GM12878 (cell line): Measurements from ENCODE around the gene B9D1. TPM values are rescaled to one million over a fixed set of nuclear protein-coding genes. Genes with fewer than 3 reads are reported as not detected.

ENCODE experiments used
- ATAC-seq: fragments of 200-7000 bp; cut with Tn5 transposase; 3 replicates; pipeline ENCODE4 v1.9.1; 2020; ENCODE audit warnings: mild to moderate bottlenecking, moderate library complexity
- BruUV-seq: library from RNA; stranded (reverse); fragments of 400-500 nt; replicated peaks from 2 replicates; lab custom pipeline; 2021; lab: Mats Ljungman, UMichigan
- CTCF ChIA-PET: fragments of 300-600 bp; sonication (Branson Sonifier 250); formaldehyde crosslinking; extraction: SDS; loops from one replicate; lab custom pipeline; 2021; ENCODE audit warnings: inconsistent platforms; lab: Yijun Ruan, JAX
- POLR2A ChIA-PET: fragments of 350-600 bp; formaldehyde crosslinking; extraction: SDS; loops from one replicate; lab custom pipeline; 2021; ENCODE audit warnings: inconsistent platforms; lab: Charles Lee
- RAD21 ChIA-PET: fragments of 300-600 bp; sonication (Branson Sonifier 250); formaldehyde crosslinking; loops from one replicate; lab custom pipeline; 2023; ENCODE audit warnings: antibody characterized with exemption; ENCODE audit not compliant: unreplicated experiment; lab: Charles Lee
- SMC1A ChIA-PET: fragments of 300-600 bp; sonication (Branson Sonifier 250); formaldehyde crosslinking; loops from one replicate; lab custom pipeline; 2023; ENCODE audit not compliant: unreplicated experiment, uncharacterized antibody; lab: Charles Lee
- DNase-seq: peaks from one replicate; pipeline ENCODE4 v3.0.0-alpha.2; 2011; ENCODE audit warnings: low read depth, low spot score
- FAIRE-seq: peaks from 3 replicates; lab custom pipeline; 2011; peaks lifted over from hg19 to GRCh38; lab: Jason Lieb, UNC
- H2AFZ ChIP-seq: 2 replicates; pipeline ENCODE4 v1.6.0; 2011; ENCODE audit warnings: low read depth, low read length, control low read depth; ENCODE audit not compliant: control insufficient read depth
- H3K27ac ChIP-seq: 2 replicates; pipeline ENCODE4 v1.5.1; 2011; ENCODE audit warnings: control low read depth; ENCODE audit not compliant: control insufficient read depth, insufficient read depth
- H3K27me3 ChIP-seq, 2 experiments: replicated peaks in 1 of 2; 2 replicates each; pipeline versions ENCODE4 v1.6.0 to v1.6.1; 2011; ENCODE audit warnings: low read length in 1 of 2; ENCODE audit not compliant: control insufficient read depth in 2 of 2, insufficient read depth in 2 of 2
- H3K36me3 ChIP-seq, 2 experiments: 2 replicates each; pipeline ENCODE4 v1.5.1; 2011; ENCODE audit warnings: low read length in 1 of 2; ENCODE audit not compliant: control insufficient read depth in 2 of 2, insufficient read depth in 2 of 2
- H3K4me1 ChIP-seq: 2 replicates; pipeline ENCODE4 v1.6.1; 2011; ENCODE audit warnings: mild to moderate bottlenecking, low read length, moderate library complexity, mixed read lengths; ENCODE audit not compliant: control insufficient read depth, insufficient read depth
- H3K4me2 ChIP-seq: 2 replicates; pipeline ENCODE4 v1.6.0; 2011; ENCODE audit warnings: control low read depth; ENCODE audit not compliant: control insufficient read depth, insufficient read depth
- H3K4me3 ChIP-seq: fragments of 200-600 bp; sonication (generic); 2 replicates; pipeline ENCODE4 v1.5.1; 2016
- H3K79me2 ChIP-seq: 2 replicates; pipeline ENCODE4 v1.6.0; 2011; ENCODE audit warnings: low read length; ENCODE audit not compliant: control insufficient read depth, insufficient read depth
- H3K9ac ChIP-seq: 2 replicates; pipeline ENCODE4 v1.8.0; 2011; ENCODE audit warnings: low read length, control low read depth, mixed read lengths; ENCODE audit not compliant: control insufficient read depth, insufficient read depth
- H3K9me3 ChIP-seq: replicated peaks from 3 replicates; pipeline ENCODE4 v1.5.1; 2011; ENCODE audit warnings: mild to moderate bottlenecking, low read length; ENCODE audit not compliant: control insufficient read depth, insufficient read depth
- H4K20me1 ChIP-seq: 2 replicates; pipeline ENCODE4 v1.6.0; 2011; ENCODE audit not compliant: control insufficient read depth, insufficient read depth
- BHLHE40 ChIP-seq, 2 experiments: fragments of 450-650 bp in 1 of 2; IDR thresholded peaks; 2 replicates each; pipeline ENCODE4 v1.6.1; 2011 to 2017; ENCODE audit warnings: low read depth in 2 of 2, borderline replicate concordance in 1 of 2, improper control_type of control experiment in 1 of 2, low read length in 1 of 2, mild to moderate bottlenecking in 1 of 2
- DPF2 ChIP-seq: fragments of 450-650 bp; IDR thresholded peaks from 2 replicates; pipeline ENCODE4 v1.6.1; 2017; ENCODE audit warnings: mild to moderate bottlenecking
- HCFC1 ChIP-seq: fragments of 150-350 bp; IDR thresholded peaks from 2 replicates; pipeline ENCODE4 v1.6.1; 2014; ENCODE audit warnings: low read length
- KAT2A ChIP-seq: conservative IDR thresholded peaks from 2 replicates; pipeline ENCODE4 v1.6.1; 2011; ENCODE audit warnings: low read depth, low read length; ENCODE audit not compliant: control insufficient read depth
- MEF2B ChIP-seq: fragments of 450-650 bp; IDR thresholded peaks from 2 replicates; pipeline ENCODE4 v1.6.1; 2018; ENCODE audit warnings: mild to moderate bottlenecking, moderate library complexity; ENCODE audit not compliant: partially characterized antibody, poor library complexity, severe bottlenecking
- MYB ChIP-seq: fragments of 150-350 bp; IDR thresholded peaks from 2 replicates; pipeline ENCODE4 v1.6.1; 2014; ENCODE audit warnings: mild to moderate bottlenecking, low read depth, low read length, borderline replicate concordance
- RAD51 ChIP-seq: fragments of 450-650 bp; IDR thresholded peaks from 2 replicates; pipeline ENCODE4 v1.6.1; 2016; ENCODE audit warnings: moderate library complexity, mild to moderate bottlenecking, inconsistent platforms
- RBBP5 ChIP-seq: fragments of 200-600 bp; sonication (generic); conservative IDR thresholded peaks from 2 replicates; pipeline ENCODE4 v1.6.1; 2016
- RFX5 ChIP-seq: IDR thresholded peaks from 2 replicates; pipeline ENCODE4 v1.6.1; 2011; ENCODE audit warnings: low read depth, low read length, improper control_type of control experiment
- SIN3A ChIP-seq: IDR thresholded peaks from 2 replicates; pipeline ENCODE4 v1.6.1; 2012; ENCODE audit warnings: low read depth, low read length, improper control_type of control experiment
- SRF ChIP-seq, 2 experiments: IDR thresholded peaks; 2 replicates each; pipeline ENCODE4 v1.6.1; 2011; ENCODE audit warnings: low read depth in 2 of 2, low read length in 2 of 2, mild to moderate bottlenecking in 1 of 2, moderate library complexity in 1 of 2
- SUZ12 ChIP-seq: fragments of 200-600 bp; sonication (generic); IDR thresholded peaks from one replicate; pipeline ENCODE4 v1.6.1; 2018; ENCODE audit warnings: antibody characterized with exemption, mild to moderate bottlenecking; ENCODE audit not compliant: unreplicated experiment
- ZNF384 ChIP-seq: IDR thresholded peaks from 2 replicates; pipeline ENCODE4 v1.6.1; 2012; ENCODE audit warnings: low read depth, mild to moderate bottlenecking, low read length, improper control_type of control experiment, borderline replicate concordance
- ZZZ3 ChIP-seq: IDR thresholded peaks from 2 replicates; pipeline ENCODE4 v1.6.1; 2011; ENCODE audit warnings: low read depth; ENCODE audit not compliant: control insufficient read depth, insufficient read length
- WGBS: methylation state at CpG from one replicate; pipeline ENCODE4 v1.1.6; 2016; ENCODE audit warnings: low lambda C conversion rate; ENCODE audit not compliant: insufficient replicate concordance, insufficient coverage; ENCODE audit errors: missing lambda C conversion rate; 5-methylcytosine and 5-hydroxymethylcytosine counted together
- in situ Hi-C: fragments of 300-500 bp; cut with MboI; formaldehyde crosslinking; loops from 9 replicates; pipeline ENCODE4 v1.14.3; 2018; ENCODE audit warnings: mixed read lengths
- intact Hi-C: fragments of 100-400 bp; cut with micrococcal nuclease; formaldehyde crosslinking; loops from one replicate; pipeline ENCODE4 v1.14.2; 2022; ENCODE audit not compliant: unreplicated experiment
- polyA plus RNA-seq, 11 experiments: library from polyadenylated mRNA; depleted of rRNA in 4 of 11; unstranded in 6 of 11; stranded (reverse) in 5 of 11; fragments of >200 nt; fragmentation: Nextera tagmentation in 4 of 11; fragmentation: Illumina TruSeq in 1 of 11; extraction: Ambion mirVana in 4 of 11; extraction: Trizol in 1 of 11; gene quantifications; 1 replicate in 1 of 11; 2 replicates in 10 of 11; pipeline versions ENCODE4 v1.2.1 to v1.2.3, GENCODE V29; 2011 to 2016; ENCODE audit warnings: inconsistent platforms in 2 of 11, missing spikeins in 2 of 11, low read depth in 1 of 11
- total RNA-seq, 4 experiments: library from RNA; depleted of rRNA in 3 of 4; stranded (reverse); fragments of >200 nt in 3 of 4; fragmentation: Illumina TruSeq in 1 of 4; extraction: Trizol in 1 of 4; gene quantifications; 2 replicates each; pipeline versions ENCODE4 v1.2.1 to v1.2.3, GENCODE V29; 2013 to 2021
- TF ChIP-seq, protein P1 (sequence below): IDR thresholded peaks from 2 replicates; pipeline ENCODE4 v1.6.1; 2011; ENCODE audit warnings: borderline replicate concordance, low read depth, mild to moderate bottlenecking, moderate library complexity, low read length; ENCODE audit not compliant: insufficient read depth, poor library complexity, severe bottlenecking
- TF ChIP-seq, protein P2 (sequence below): fragments of 450-650 bp; IDR thresholded peaks from 2 replicates; pipeline ENCODE4 v1.6.1; 2017; ENCODE audit warnings: mild to moderate bottlenecking

Gene B9D1
- total and polyA plus RNA-seq, 10 of the 15 experiments (the other 5 are each of a cell fraction or from before 2014, with no cell fraction given) = 5.9 to 18.3 (median 9.8) TPM

DNA sequence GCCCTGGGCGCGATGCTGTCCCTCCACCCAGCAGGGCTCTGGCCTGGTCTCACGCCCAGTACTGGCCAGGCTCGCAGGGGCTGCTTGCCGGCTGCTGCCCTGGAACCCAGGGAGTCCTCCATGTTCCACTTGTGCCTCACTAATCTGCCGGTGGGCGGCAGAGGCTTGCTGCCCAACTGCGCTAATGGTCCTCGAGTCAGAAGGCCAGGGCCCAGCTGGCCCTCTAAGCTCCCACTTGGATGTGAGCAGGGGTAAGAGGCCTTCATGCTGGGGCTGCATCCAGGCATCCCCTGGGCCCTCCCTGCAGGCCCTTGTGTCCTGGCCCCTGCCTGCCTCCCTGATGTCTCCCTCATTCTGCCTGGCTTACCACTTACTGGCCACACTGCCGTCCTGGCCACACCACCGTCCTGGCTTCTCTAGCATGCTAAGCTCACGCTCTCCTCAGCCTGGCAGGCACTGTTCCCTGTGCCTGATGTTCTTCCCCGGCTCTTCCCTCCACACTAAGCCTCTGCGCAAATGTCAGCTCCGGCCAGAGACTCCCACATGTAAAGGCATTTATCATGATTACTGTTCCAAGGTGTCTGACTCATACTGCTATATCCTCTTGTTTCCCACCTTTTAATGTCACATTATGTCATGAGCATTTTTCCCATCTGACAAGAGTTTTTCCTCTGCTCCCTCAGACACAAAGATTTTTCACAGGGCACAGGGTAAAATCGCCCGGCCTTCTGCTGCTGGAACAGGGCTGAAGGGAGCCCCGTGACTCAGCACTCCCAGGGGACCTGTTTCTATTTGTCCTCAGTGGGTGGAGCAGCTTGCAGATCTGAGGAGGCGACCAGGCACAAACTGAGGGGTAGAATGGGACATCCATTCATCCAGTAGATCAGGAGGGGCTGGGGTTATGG, 15.9 kb downstream of the B9D1 start:
- POLR2A ChIA-PET = no interaction called here
- intact Hi-C loops (no loop called here), in situ Hi-C loops (no loop called here)
- ATAC-seq (peak; percentile 54; the same call in 2 of the 3 replicates), DNase-seq (no peak), FAIRE-seq (no peak)
- no peak overlapping the region for H3K4me3 ChIP-seq
- no peaks in the 10 kb centered on the region for H3K36me3 ChIP-seq
- no peak overlapping the region for H3K4me2 ChIP-seq
- H3K27ac ChIP-seq = no peak overlapping the region
- H3K27me3 ChIP-seq = no peaks in the 10 kb centered on the region
- no peaks in the 10 kb centered on the region for H4K20me1 ChIP-seq
- no peaks in the 10 kb centered on the region for H3K79me2 ChIP-seq
- no TSS peak for BruUV-seq
- no peak overlapping the region for H2AFZ ChIP-seq
- CTCF ChIA-PET = no interaction called here
- no peak overlapping the region for H3K9ac ChIP-seq
- H3K4me1 ChIP-seq = no peaks in the 10 kb centered on the region
- H3K9me3 ChIP-seq = no peaks in the 10 kb centered on the region
- SMC1A ChIA-PET = no interaction called here
- RAD21 ChIA-PET = no interaction called here
- TF ChIP-seq MEF2B = peak; percentile 85
- TF ChIP-seq MYB = no peak
- no peak for TF ChIP-seq HCFC1
- TF ChIP-seq RAD51 = no peak
- no peak for TF ChIP-seq SUZ12
- no peak for TF ChIP-seq ZNF384
- TF ChIP-seq BHLHE40 (IDR thresholded peaks at IDR 0.05; ENCODE audit: borderline replicate concordance in 1 of 2, low read depth in 2 of 2, low read length in 1 of 2) = peak in 1 of 2 experiments; percentile 16; a peak in 1 of 4 replicates
- TF ChIP-seq RFX5 = no peak
- no peak for TF ChIP-seq DPF2
- no peak for TF ChIP-seq SIN3A
- no peak for TF ChIP-seq ZZZ3
- TF ChIP-seq RBBP5 = no peak
- TF ChIP-seq SRF (IDR thresholded peaks at IDR 0.05; ENCODE audit: low read depth in 2 of 2, low read length in 2 of 2) = no peak
- no peak for TF ChIP-seq KAT2A
- TF ChIP-seq, protein P1, sequence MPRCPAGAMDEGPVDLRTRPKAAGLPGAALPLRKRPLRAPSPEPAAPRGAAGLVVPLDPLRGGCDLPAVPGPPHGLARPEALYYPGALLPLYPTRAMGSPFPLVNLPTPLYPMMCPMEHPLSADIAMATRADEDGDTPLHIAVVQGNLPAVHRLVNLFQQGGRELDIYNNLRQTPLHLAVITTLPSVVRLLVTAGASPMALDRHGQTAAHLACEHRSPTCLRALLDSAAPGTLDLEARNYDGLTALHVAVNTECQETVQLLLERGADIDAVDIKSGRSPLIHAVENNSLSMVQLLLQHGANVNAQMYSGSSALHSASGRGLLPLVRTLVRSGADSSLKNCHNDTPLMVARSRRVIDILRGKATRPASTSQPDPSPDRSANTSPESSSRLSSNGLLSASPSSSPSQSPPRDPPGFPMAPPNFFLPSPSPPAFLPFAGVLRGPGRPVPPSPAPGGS = no peak
- TF ChIP-seq, protein P2, sequence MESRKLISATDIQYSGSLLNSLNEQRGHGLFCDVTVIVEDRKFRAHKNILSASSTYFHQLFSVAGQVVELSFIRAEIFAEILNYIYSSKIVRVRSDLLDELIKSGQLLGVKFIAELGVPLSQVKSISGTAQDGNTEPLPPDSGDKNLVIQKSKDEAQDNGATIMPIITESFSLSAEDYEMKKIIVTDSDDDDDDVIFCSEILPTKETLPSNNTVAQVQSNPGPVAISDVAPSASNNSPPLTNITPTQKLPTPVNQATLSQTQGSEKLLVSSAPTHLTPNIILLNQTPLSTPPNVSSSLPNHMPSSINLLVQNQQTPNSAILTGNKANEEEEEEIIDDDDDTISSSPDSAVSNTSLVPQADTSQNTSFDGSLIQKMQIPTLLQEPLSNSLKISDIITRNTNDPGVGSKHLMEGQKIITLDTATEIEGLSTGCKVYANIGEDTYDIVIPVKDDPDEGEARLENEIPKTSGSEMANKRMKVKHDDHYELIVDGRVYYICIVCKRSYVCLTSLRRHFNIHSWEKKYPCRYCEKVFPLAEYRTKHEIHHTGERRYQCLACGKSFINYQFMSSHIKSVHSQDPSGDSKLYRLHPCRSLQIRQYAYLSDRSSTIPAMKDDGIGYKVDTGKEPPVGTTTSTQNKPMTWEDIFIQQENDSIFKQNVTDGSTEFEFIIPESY = no peak
- WGBS = 50% methylated on average over 16 of the region's 19 CpGs
